Ishikawa (cell line): ENCODE results near the gene CRTAC1.

Source experiments
- CEBPB ChIP-seq: IDR thresholded peaks from 2 replicates; pipeline ENCODE4 v1.6.1; 2012
- CREB1 ChIP-seq: IDR thresholded peaks from 2 replicates; pipeline ENCODE4 v1.6.1; 2012; ENCODE audit warnings: low read depth
- EGR1 ChIP-seq: IDR thresholded peaks from 2 replicates; pipeline ENCODE4 v1.6.1; 2012
- EP300 ChIP-seq: IDR thresholded peaks from 2 replicates; pipeline ENCODE4 v1.6.1; 2012; ENCODE audit warnings: borderline replicate concordance
- FOXM1 ChIP-seq: IDR thresholded peaks from 2 replicates; pipeline ENCODE4 v1.6.1; 2012; ENCODE audit warnings: low read depth, borderline replicate concordance
- NFIC ChIP-seq: IDR thresholded peaks from 2 replicates; pipeline ENCODE4 v1.6.1; 2012
- RAD21 ChIP-seq: IDR thresholded peaks from 2 replicates; pipeline ENCODE4 v1.6.1; 2012; ENCODE audit warnings: low read depth
- TAF1 ChIP-seq: IDR thresholded peaks from 2 replicates; pipeline ENCODE4 v1.6.1; 2012; ENCODE audit warnings: low read depth, mild to moderate bottlenecking
- TCF12 ChIP-seq: IDR thresholded peaks from 2 replicates; pipeline ENCODE4 v1.6.1; 2012; ENCODE audit warnings: low read depth
- TEAD4 ChIP-seq: IDR thresholded peaks from 2 replicates; pipeline ENCODE4 v1.6.1; 2012
- YY1 ChIP-seq: IDR thresholded peaks from 2 replicates; pipeline ENCODE4 v1.6.1; 2012; ENCODE audit warnings: low read depth
- ZBTB7A ChIP-seq: IDR thresholded peaks from 2 replicates; pipeline ENCODE4 v1.6.1; 2012; ENCODE audit warnings: low read depth
- TF ChIP-seq, protein P1 (sequence below): IDR thresholded peaks from 2 replicates; pipeline ENCODE4 v1.6.1; 2012
- TF ChIP-seq, protein P2 (sequence below): IDR thresholded peaks from 2 replicates; pipeline ENCODE4 v1.6.1; 2012; ENCODE audit warnings: low read depth, mild to moderate bottlenecking
- TF ChIP-seq, protein P3 (sequence below): IDR thresholded peaks from 2 replicates; pipeline ENCODE4 v1.6.1; 2012

The CRTAC1 gene

DNA sequence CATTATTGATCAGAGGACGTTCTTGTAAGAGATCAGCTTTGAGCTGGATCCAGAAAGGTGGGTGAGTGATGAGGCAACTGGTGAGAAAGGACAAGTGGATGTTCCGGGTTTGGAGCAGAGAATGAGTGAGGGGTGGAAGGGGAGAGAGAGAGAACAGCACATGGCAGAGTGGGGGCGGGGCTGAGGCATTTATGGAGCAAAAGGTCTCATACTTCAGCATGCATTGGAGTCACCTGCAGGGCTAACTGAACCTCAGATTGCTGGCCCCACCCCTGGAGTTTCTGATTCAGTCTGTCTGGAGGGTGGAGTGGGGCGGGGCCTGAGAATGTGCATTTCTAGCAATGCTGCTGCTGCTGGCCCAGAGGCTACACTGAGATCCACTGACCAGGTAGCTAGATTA lies 109.6 kb downstream of the CRTAC1 start:
- TF ChIP-seq, protein P1, sequence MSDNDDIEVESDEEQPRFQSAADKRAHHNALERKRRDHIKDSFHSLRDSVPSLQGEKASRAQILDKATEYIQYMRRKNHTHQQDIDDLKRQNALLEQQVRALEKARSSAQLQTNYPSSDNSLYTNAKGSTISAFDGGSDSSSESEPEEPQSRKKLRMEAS = no peak
- TF ChIP-seq EGR1 (no peak), TAF1 (no peak), RAD21 (no peak)
- TF ChIP-seq, protein P2, sequence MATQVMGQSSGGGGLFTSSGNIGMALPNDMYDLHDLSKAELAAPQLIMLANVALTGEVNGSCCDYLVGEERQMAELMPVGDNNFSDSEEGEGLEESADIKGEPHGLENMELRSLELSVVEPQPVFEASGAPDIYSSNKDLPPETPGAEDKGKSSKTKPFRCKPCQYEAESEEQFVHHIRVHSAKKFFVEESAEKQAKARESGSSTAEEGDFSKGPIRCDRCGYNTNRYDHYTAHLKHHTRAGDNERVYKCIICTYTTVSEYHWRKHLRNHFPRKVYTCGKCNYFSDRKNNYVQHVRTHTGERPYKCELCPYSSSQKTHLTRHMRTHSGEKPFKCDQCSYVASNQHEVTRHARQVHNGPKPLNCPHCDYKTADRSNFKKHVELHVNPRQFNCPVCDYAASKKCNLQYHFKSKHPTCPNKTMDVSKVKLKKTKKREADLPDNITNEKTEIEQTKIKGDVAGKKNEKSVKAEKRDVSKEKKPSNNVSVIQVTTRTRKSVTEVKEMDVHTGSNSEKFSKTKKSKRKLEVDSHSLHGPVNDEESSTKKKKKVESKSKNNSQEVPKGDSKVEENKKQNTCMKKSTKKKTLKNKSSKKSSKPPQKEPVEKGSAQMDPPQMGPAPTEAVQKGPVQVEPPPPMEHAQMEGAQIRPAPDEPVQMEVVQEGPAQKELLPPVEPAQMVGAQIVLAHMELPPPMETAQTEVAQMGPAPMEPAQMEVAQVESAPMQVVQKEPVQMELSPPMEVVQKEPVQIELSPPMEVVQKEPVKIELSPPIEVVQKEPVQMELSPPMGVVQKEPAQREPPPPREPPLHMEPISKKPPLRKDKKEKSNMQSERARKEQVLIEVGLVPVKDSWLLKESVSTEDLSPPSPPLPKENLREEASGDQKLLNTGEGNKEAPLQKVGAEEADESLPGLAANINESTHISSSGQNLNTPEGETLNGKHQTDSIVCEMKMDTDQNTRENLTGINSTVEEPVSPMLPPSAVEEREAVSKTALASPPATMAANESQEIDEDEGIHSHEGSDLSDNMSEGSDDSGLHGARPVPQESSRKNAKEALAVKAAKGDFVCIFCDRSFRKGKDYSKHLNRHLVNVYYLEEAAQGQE = no peak

DNA sequence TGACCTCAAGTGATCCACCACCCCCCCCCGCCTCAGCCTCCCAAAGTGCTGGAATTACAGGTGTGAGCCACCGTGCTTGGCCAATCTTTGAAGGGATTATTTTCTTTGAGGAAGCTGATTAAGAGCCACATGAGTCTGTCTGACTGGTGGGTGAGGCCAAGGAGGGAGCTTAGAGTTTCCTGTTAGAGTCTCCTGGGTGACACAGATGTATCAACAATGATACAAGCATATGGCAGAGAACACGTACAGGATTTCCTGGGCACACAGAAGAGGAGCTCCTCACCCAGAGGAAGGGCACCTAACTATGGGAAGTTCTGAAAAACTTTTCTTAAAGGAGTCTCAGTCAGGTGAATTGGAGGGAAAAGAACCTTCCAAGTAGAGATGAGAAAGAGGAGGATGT lies 111.4 kb downstream of the CRTAC1 start:
- TF ChIP-seq NFIC (no peak), EGR1 (no peak), TAF1 (no peak), CREB1 (no peak), CEBPB (no peak), EP300 (no peak), FOXM1 (no peak), TCF12 (no peak), ZBTB7A (no peak), YY1 (no peak), TEAD4 (no peak), RAD21 (no peak)
- TF ChIP-seq, protein P1 = no peak
- TF ChIP-seq, protein P3, sequence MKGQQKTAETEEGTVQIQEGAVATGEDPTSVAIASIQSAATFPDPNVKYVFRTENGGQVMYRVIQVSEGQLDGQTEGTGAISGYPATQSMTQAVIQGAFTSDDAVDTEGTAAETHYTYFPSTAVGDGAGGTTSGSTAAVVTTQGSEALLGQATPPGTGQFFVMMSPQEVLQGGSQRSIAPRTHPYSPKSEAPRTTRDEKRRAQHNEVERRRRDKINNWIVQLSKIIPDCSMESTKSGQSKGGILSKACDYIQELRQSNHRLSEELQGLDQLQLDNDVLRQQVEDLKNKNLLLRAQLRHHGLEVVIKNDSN = no peak
- TF ChIP-seq, protein P2 = no peak

DNA sequence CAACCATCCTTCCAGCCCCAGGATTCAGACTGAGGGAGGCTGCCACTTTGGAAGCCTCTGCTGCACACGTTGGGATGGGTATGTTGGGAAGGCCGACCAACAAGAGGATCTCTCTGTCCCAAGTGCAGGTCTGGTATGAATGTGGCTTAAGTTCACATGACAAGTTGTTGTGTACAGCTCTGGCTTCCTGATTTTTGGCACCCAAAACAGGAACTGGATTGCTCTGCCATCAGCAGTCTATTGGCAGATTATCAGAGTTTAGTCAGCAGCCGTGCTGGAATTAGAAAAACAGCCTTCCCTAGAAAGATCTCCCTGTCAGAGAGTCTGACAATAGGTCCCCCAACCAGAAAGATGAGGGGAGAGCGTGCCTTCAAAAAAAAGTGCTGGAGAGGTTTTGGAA lies 113.8 kb downstream of the CRTAC1 start:
- TF ChIP-seq, protein P2 = no peak
- TF ChIP-seq NFIC (no peak), CEBPB (no peak), ZBTB7A (no peak), EGR1 (no peak), TCF12 (no peak), FOXM1 (no peak), TEAD4 (no peak), EP300 (no peak), YY1 (no peak), RAD21 (no peak), TAF1 (no peak), CREB1 (no peak)
- TF ChIP-seq, protein P1 = no peak
- TF ChIP-seq, protein P3 = no peak

DNA sequence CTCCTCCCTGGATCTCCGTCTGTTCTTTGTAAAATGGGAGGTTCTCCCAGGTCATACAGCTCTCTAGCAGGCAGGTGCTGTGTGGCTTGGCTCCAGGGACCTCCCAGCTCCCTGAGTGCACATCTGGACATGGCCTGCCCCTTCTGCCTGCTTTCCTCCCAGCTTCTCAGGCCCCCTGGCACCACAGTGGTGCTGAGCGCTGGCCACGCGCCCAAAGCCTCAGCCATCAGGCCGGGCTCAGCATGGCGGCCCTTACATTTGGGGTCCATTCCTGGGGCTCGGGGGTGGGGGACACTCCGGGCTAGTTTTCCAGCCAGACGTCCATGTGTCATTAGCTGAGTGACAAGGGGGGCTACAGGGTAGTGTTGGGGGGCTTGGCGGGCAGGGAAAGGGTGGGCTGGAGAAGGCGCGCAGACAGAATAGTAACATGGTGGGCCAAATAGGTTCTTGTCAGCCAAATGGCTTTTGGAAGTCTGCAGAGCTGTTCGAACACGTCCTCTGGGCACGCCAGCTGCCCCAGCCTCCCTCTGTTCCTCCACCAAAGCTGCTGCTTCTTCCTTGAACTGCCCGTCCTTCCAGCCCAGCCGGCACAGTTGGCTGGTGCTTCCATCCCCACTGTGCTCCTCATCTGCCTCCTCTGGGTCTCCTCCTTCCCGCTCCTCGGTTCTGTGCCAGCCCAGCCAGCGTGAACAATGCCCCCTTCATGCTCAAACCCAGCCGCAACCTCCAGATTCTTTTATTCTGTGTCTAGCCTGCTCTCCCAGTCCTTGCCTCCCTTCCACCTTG lies 114.9 kb downstream of the CRTAC1 start:
- TF ChIP-seq TCF12 (no peak), FOXM1 (no peak)
